Memory B cell (primary cell): ENCODE data around the gene KIAA1191.
A peak's percentile ranks its signal among the peaks of the same experiment; 100 is the strongest.

Experiments used
- ATAC-seq: fragments of 150-1000 bp; cut with Tn5 transposase; 2 replicates; pipeline ENCODE4 v1.10.0; 2021; ENCODE audit warnings: low read depth, mild to moderate bottlenecking, moderate library complexity
- DNase-seq, 2 donors: peaks; one replicate each; pipeline ENCODE4 v3.0.0; 2022; ENCODE audit warnings: low spot score in 2 of 2
- H3K27ac Mint-ChIP-seq: one replicate; pipeline ENCODE4 v1.8.0; 2022; ENCODE audit warnings: mild to moderate bottlenecking, moderate library complexity, mixed read lengths
- H3K27me3 Mint-ChIP-seq: one replicate; pipeline ENCODE4 v1.8.0; 2022; ENCODE audit warnings: mixed read lengths
- H3K36me3 Mint-ChIP-seq: one replicate; pipeline ENCODE4 v1.8.0; 2022; ENCODE audit warnings: mild to moderate bottlenecking, mixed read lengths
- H3K4me1 Mint-ChIP-seq: one replicate; pipeline ENCODE4 v1.8.0; 2022; ENCODE audit warnings: mixed read lengths
- H3K4me3 Mint-ChIP-seq: one replicate; pipeline ENCODE4 v1.8.0; 2022; ENCODE audit warnings: mild to moderate bottlenecking, moderate library complexity, mixed read lengths
- H3K9me3 Mint-ChIP-seq: one replicate; pipeline ENCODE4 v1.8.0; 2022; ENCODE audit warnings: mixed read lengths

KIAA1191 gene

DNA sequence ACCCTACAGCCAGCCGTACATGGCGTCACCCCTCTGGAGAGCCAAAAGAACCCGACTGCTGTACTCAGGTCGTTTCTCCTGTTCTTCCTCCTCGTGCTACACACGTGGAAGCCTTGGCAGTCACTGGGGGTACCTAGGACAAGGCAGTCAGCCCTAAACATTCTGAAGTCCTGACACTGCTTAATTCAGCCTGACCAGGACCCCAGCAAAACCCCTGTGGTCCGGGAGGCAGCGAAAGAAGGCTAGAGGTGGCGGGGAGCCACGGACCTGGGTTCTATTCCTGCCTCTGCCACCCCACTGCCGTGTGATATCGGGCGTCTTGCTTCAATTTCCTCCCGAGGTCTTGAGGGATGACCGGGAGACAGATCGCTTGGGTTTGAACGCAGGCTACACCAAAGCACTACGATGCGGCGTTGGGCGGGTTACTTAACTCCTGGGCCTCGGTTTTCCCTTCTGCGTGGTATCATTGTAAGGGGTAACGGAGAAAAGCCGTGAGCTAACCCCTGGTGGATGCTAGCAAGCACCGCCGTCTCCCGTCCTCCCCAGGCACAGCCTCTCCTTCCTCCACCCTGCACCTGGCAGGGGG, 3.3 kb upstream of the KIAA1191 start:
- DNase-seq = no peak
- no peak overlapping the region for H3K27ac Mint-ChIP-seq
- H3K9me3 Mint-ChIP-seq = no peaks in the 10 kb centered on the region
- no peaks in the 10 kb centered on the region for H3K27me3 Mint-ChIP-seq
- ATAC-seq = no peak
- peaks cover 12% of the 10 kb centered on the region for H3K4me1 Mint-ChIP-seq
- H3K36me3 Mint-ChIP-seq = peaks cover 7% of the 10 kb centered on the region
- peak overlapping the region; percentile 77 for H3K4me3 Mint-ChIP-seq

DNA sequence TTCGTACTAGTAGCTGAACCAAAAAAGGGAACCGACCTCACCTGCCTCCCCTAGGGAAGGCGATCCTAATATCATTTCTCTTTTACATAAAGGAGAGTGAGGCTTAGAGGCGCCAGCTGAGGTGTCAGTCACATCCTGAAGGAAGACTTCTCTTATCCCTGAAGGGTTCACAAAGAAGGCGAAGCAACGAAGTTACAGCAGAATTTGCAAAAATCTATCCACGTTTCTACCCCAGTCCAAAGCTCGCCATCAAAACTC, 598 bp upstream of the KIAA1191 start:
- Mint-ChIP-seq H3K4me1 (peaks cover 20% of the 10 kb centered on the region), H3K9me3 (no peaks in the 10 kb centered on the region), H3K27me3 (no peaks in the 10 kb centered on the region), H3K36me3 (peaks cover 8% of the 10 kb centered on the region), H3K27ac (peak overlapping the region; percentile 93), H3K4me3 (peak overlapping the region; percentile 97)
- DNase-seq (no peak), ATAC-seq (peak; percentile 40)

GRCh38 chr5:176360894-176361436, 599 bp downstream of the KIAA1191 start:
- Mint-ChIP-seq H3K4me1 (peaks cover 18% of the 10 kb centered on the region), H3K9me3 (no peaks in the 10 kb centered on the region), H3K36me3 (peaks cover 8% of the 10 kb centered on the region), H3K27me3 (no peaks in the 10 kb centered on the region), H3K4me3 (peak overlapping the region; percentile 97), H3K27ac (peak overlapping the region; percentile 93)
- no peak for ATAC-seq
- DNase-seq = no peak

- Mint-ChIP-seq H3K9me3 (no peaks in the 10 kb centered on the region), H3K27me3 (no peaks in the 10 kb centered on the region), H3K4me3 (peak overlapping the region; percentile 29), H3K4me1 (peaks cover 20% of the 10 kb centered on the region), H3K36me3 (peaks cover 12% of the 10 kb centered on the region), H3K27ac (peak overlapping the region; percentile 31)
- DNase-seq = no peak
- ATAC-seq = no peak
Observed at GRCh38 chr5:176359658-176360057, 1.9 kb downstream of the KIAA1191 start.

DNA sequence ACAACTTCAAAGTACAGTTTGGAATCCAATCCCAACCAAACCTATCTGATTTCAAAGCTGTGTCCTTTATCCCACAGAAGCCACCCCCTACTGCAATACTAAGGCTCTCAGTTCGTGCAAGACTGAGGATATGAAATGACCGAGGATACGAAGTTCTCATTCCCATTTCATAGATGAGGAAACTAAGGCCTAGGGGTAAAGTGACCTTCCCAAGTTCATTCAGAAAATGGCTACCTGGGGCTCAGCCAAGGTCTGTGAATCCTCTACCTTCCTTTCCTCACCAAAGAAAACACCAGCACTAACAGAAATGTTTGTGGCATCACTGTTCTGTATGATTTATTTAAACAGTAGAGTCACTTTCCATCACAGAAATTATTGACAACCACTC, 5.4 kb downstream of the KIAA1191 start:
- DNase-seq (no peak), ATAC-seq (no peak)
- Mint-ChIP-seq H3K36me3 (peaks cover 24% of the 10 kb centered on the region), H3K4me1 (peaks cover 23% of the 10 kb centered on the region), H3K27ac (no peak overlapping the region), H3K9me3 (no peaks in the 10 kb centered on the region), H3K4me3 (no peak overlapping the region), H3K27me3 (no peaks in the 10 kb centered on the region)

DNA sequence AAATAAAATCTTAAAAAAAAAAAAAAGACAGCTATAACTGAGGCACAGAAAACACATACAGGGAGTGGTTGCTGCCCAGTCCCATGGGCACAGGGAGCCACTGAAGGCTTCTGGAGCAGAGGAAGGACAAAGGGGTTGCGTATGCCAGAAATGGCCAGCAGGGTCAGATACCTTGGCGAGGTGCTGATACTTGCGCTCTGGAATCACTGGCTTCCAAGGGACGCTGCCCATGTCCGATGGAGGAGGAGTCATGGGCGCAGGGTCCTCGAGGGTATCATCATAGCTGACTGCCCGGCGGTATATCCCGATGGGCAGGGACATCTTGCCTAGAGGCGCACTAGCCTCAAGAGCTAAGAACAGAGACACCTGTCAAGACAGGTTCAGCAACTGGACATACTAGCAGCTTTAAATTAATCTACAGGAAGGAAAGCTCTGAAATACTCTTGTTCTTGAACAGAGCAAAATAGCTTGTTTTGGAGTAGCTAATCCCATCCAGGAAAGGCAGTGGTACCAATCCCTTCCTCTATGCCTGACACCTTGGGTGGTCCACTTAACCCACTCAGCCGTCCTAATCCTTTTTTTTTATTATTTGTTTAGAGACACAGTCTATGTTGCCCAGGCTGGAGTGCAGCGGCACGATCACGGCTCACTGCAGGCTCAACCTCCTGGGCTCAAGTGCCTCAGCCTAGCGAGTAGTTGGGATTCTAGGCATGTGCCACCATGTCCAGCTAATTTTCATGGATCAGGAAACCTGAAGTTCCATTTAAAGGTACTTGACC, 6.0 kb downstream of the KIAA1191 start:
- H3K4me1 Mint-ChIP-seq = peaks cover 20% of the 10 kb centered on the region
- no peak for DNase-seq
- no peak overlapping the region for H3K4me3 Mint-ChIP-seq
- H3K27ac Mint-ChIP-seq = no peak overlapping the region
- H3K36me3 Mint-ChIP-seq = peaks cover 25% of the 10 kb centered on the region
- no peaks in the 10 kb centered on the region for H3K27me3 Mint-ChIP-seq
- no peak for ATAC-seq
- H3K9me3 Mint-ChIP-seq = no peaks in the 10 kb centered on the region

GRCh38 chr5:176353533-176353932, 8.0 kb downstream of the KIAA1191 start:
- Mint-ChIP-seq H3K27me3 (no peaks in the 10 kb centered on the region), H3K9me3 (no peaks in the 10 kb centered on the region), H3K27ac (no peak overlapping the region), H3K4me3 (no peak overlapping the region), H3K4me1 (peaks cover 15% of the 10 kb centered on the region), H3K36me3 (peaks cover 40% of the 10 kb centered on the region)
- no peak for DNase-seq
- no peak for ATAC-seq

DNA sequence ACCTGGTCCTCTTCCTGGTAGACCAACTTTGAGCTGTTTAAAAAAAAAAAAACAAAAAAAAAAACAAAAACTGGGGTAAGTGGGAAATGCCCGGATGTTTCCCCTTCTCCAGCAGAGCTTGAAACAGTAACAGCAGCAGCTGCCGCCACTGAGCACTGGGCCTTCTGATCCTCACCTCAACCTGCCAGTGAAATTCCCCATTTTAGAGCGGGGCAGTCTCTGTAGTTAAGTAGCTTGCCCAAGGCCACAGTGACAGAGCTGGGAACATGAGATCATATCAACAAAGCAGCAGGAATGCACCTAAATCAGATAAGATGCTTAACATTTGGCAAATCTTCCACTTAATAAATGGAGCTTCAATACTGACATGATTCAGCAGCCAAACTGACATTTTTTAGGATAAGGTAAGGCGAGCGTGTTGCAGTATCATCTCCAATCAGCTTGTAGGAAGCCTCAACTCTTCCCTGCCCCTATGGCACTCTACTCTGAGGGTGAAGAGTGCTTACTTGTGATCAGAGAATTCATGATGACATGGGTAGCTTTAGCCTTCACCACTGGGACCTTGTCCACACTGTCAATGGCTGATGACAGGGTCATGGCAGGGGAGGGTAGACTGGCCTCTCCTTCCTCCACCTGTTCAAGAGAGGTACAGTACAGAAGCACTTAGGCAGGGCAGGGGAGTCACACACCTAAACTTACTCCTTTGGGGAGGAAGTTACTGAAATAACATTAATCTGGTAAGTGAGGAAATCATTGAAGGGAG, 9.3 kb downstream of the KIAA1191 start:
- no peak for ATAC-seq
- no peaks in the 10 kb centered on the region for H3K9me3 Mint-ChIP-seq
- H3K36me3 Mint-ChIP-seq = peaks cover 39% of the 10 kb centered on the region
- no peak for DNase-seq
- peaks cover 10% of the 10 kb centered on the region for H3K4me1 Mint-ChIP-seq
- H3K4me3 Mint-ChIP-seq = no peak overlapping the region
- peak overlapping the region; percentile 22 for H3K27ac Mint-ChIP-seq
- no peaks in the 10 kb centered on the region for H3K27me3 Mint-ChIP-seq

GRCh38 chr5:176350416-176350815, 11.1 kb downstream of the KIAA1191 start:
- H3K9me3 Mint-ChIP-seq = no peaks in the 10 kb centered on the region
- H3K4me3 Mint-ChIP-seq = no peak overlapping the region
- H3K4me1 Mint-ChIP-seq = peaks cover 9% of the 10 kb centered on the region
- H3K36me3 Mint-ChIP-seq = peaks cover 40% of the 10 kb centered on the region
- ATAC-seq (no peak), DNase-seq (no peak)
- no peaks in the 10 kb centered on the region for H3K27me3 Mint-ChIP-seq
- H3K27ac Mint-ChIP-seq = peak overlapping the region; percentile 74

DNA sequence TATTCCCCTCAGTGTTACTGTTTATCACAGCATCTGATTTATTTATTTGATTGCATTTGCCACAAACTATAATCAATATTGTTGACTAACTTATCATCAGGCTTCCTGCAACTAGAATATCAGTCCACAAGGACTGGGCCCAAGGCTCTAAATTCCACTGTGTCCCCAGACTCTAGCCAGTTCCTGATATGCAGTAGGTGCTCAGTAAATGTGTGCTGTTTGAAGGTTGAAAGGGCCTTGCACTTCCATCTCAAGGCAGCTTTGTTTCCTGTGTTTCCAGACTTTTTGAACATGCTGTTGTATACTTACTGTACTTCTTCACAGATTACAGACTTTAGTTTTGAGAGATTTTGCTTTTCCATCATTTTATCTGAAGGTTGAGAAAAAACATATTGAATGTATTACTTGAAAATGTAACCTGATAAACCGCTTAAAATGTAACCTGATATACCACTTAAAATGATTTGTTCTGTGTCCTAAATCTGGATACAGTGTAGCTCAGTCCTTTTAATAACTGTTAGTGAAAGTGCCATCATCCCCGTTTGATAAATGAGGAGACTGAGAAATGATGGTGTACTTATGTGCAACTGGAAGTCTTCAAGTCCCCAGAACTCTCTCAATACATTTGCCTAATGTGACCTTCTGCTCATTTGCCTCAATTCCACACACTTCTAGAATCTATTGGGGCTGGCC, 18.7 kb downstream of the KIAA1191 start:
- no peaks in the 10 kb centered on the region for H3K27me3 Mint-ChIP-seq
- peaks cover 12% of the 10 kb centered on the region for H3K36me3 Mint-ChIP-seq
- no peaks in the 10 kb centered on the region for H3K9me3 Mint-ChIP-seq
- ATAC-seq (no peak), DNase-seq (no peak)
- no peak overlapping the region for H3K4me3 Mint-ChIP-seq
- no peaks in the 10 kb centered on the region for H3K4me1 Mint-ChIP-seq
- peak overlapping the region; percentile 48 for H3K27ac Mint-ChIP-seq

DNA sequence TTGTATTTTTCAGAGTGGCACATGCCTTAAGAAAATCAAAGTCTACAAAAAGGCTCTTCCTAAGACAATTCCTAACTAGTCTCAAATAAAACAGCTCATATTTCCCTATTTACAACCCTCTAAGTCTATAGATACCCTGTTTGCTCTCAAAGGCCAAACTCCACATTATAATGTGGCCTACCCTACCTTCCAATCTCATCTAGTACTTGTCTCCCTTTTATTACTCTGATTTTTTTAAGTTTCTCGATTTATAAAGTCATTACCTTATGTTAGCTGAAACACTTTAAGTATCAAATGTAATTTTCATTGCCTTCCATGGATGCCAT, 19.4 kb downstream of the KIAA1191 start:
- Mint-ChIP-seq H3K27me3 (no peaks in the 10 kb centered on the region), H3K9me3 (no peaks in the 10 kb centered on the region), H3K4me3 (no peak overlapping the region), H3K4me1 (no peaks in the 10 kb centered on the region), H3K36me3 (peaks cover 17% of the 10 kb centered on the region), H3K27ac (no peak overlapping the region)
- DNase-seq (no peak), ATAC-seq (no peak)

DNA sequence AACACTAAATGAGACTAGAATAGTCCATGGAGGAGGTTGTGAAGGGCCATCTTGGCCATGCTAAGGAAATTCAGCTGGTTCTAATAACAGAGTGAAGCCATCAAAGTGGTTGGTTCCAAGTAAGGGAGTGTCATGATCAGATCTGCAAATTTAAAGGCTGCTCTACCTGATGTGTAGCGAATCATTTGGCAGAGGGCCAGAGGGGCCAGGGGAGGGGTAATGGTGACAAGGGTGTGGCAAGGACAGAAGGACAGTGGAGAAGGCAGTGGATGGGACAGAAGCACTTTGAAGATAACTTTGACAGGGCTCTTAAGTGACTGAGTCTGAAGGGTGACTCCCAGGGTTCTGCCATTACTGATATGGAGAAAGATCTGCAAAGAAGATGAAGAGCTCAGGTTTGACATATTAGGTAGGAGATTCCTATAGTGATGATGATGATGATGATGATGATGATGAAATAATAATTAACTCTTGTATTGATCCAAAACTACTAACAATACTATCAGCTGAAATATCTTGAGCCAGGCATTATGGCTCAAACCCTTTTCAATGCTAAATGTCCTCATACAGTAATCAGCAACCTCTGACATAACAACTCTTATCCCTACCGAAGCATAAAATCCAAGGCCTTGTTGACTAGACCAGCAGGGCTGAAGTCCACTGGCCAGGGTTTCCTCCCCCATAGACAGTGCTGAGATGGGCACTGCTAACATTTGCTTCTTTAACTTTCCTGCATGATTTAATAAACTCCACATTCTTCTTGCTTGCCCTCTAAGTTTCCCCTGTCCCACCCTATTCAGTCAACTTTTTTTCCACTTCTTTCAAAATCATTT, 20.0 kb downstream of the KIAA1191 start:
- Mint-ChIP-seq H3K27ac (peak overlapping the region; percentile 54), H3K9me3 (no peaks in the 10 kb centered on the region), H3K4me3 (no peak overlapping the region), H3K36me3 (peaks cover 23% of the 10 kb centered on the region), H3K27me3 (no peaks in the 10 kb centered on the region), H3K4me1 (no peaks in the 10 kb centered on the region)
- ATAC-seq = no peak
- no peak for DNase-seq

GRCh38 chr5:176339304-176339703, 22.3 kb downstream of the KIAA1191 start:
- no peaks in the 10 kb centered on the region for H3K27me3 Mint-ChIP-seq
- H3K36me3 Mint-ChIP-seq = peaks cover 26% of the 10 kb centered on the region
- H3K4me1 Mint-ChIP-seq = no peaks in the 10 kb centered on the region
- H3K4me3 Mint-ChIP-seq = no peak overlapping the region
- ATAC-seq (no peak), DNase-seq (no peak)
- no peaks in the 10 kb centered on the region for H3K9me3 Mint-ChIP-seq
- no peak overlapping the region for H3K27ac Mint-ChIP-seq
